ENCODE results near the gene DCTN5. TPM values are rescaled to one million over a fixed set of nuclear protein-coding genes. Genes with fewer than 3 reads are reported as not detected.
A peak's percentile ranks its signal among the peaks of the same experiment; 100 is the strongest.

The DCTN5 gene
- total and polyA plus RNA-seq, 2 of the 13 experiments (the other 11 are each of a cell fraction or from before 2014, with no cell fraction given) = 105 to 207 TPM

GRCh38 chr16:23640931-23641765 lies at the start of gene DCTN5, which contains the start of gene PALB2 (continued):
- TF ChIP-seq DMTF1 (CRISPR knock-in tag; IDR thresholded peaks at IDR 0.05) (no peak; the same call in 1 of the 2 replicates), ZNF674 (CRISPR knock-in tag; IDR thresholded peaks at IDR 0.05; ENCODE audit: low read depth) (no peak; the same call in 1 of the 2 replicates), E2F2 (CRISPR knock-in tag; IDR thresholded peaks at IDR 0.05; ENCODE audit: borderline replicate concordance) (peak; percentile 72; the same call in 1 of the 2 replicates), ZNF510 (CRISPR knock-in tag; IDR thresholded peaks at IDR 0.05; ENCODE audit: low read depth) (peak; percentile 96), NFE2L2 (IDR thresholded peaks at IDR 0.05; ENCODE audit: low read length) (0 out of 2 replicates have a peak, but pooled peaks have one; percentile 10), RORA (CRISPR knock-in tag; IDR thresholded peaks at IDR 0.05) (no peak; the same call in 1 of the 2 replicates), ZNF777 (CRISPR knock-in tag; IDR thresholded peaks at IDR 0.05) (peak; percentile 85), ZFP62 (CRISPR knock-in tag; IDR thresholded peaks at IDR 0.05) (no peak), ZNF574 (CRISPR knock-in tag; IDR thresholded peaks at IDR 0.05) (peak; percentile 97), ZMYM3 (CRISPR knock-in tag; IDR thresholded peaks at IDR 0.05) (peak; percentile 65), ZNF138 (CRISPR knock-in tag; IDR thresholded peaks at IDR 0.05; ENCODE audit: low read depth) (0 out of 2 replicates have a peak, but pooled peaks have one; percentile 56), RBM22 (optimal IDR thresholded peaks at IDR 0.05; ENCODE audit: low read length) (no peak), MAF1 (CRISPR knock-in tag; IDR thresholded peaks at IDR 0.05; ENCODE audit: borderline replicate concordance) (peak; percentile 89), ASH2L (IDR thresholded peaks at IDR 0.05; ENCODE audit: insufficient read length, low read depth, low read length) (peak; percentile 95), ZNF512 (CRISPR knock-in tag; IDR thresholded peaks at IDR 0.05) (no peak), DPF2 (CRISPR knock-in tag; IDR thresholded peaks at IDR 0.05; ENCODE audit: borderline replicate concordance, low read depth) (no peak), NR0B2 (CRISPR knock-in tag; IDR thresholded peaks at IDR 0.05) (peak; percentile 98), JARID2 (CRISPR knock-in tag; IDR thresholded peaks at IDR 0.05; ENCODE audit: insufficient replicate concordance) (peak; percentile 93), ZNF225 (CRISPR knock-in tag; IDR thresholded peaks at IDR 0.05) (peak; percentile 97), NR2F1 (CRISPR knock-in tag; IDR thresholded peaks at IDR 0.05) (peak; percentile 2 to 59; a peak in 1 of 4 replicates)
